Lung (tissue), 12 donors: ENCODE data around the gene RAB3C. TPM values are rescaled to one million over a fixed set of nuclear protein-coding genes. Genes with fewer than 3 reads are reported as not detected.
"Not testable (repeated sequence)": the region's sequence is repeated elsewhere in the genome, so short reads cannot be mapped to it uniquely, and the experiment has no call there.

Experiments
- ATAC-seq: fragments of 200-7000 bp; cut with Tn5 transposase; one replicate; pipeline ENCODE4 v1.9.1; 2020; ENCODE audit warnings: moderate number of reproducible peaks; ENCODE audit not compliant: insufficient read depth, low FRiP score
- DNase-seq, 3 donors: peaks; one replicate each; pipeline ENCODE4 v3.0.0-alpha.2; 2013 to 2017
- H3K27ac ChIP-seq, 2 donors: one replicate each; pipeline ENCODE4 v1.5.1; 2013; ENCODE audit warnings: mild to moderate bottlenecking in 2 of 2, moderate library complexity in 2 of 2, control low read depth in 1 of 2, inconsistent platforms in 1 of 2, low read depth in 1 of 2, low read length in 1 of 2
- H3K27me3 ChIP-seq, 3 donors: one replicate each; pipeline ENCODE4 v1.5.1; 2013; ENCODE audit warnings: low read length in 2 of 3; ENCODE audit not compliant: control insufficient read depth in 3 of 3, insufficient read depth in 3 of 3
- H3K36me3 ChIP-seq, 4 donors: one replicate each; pipeline ENCODE4 v1.5.1; 2013; ENCODE audit warnings: low read length in 4 of 4, mild to moderate bottlenecking in 1 of 4, moderate library complexity in 1 of 4; ENCODE audit not compliant: control insufficient read depth in 4 of 4, insufficient read depth in 4 of 4
- H3K4me1 ChIP-seq, 5 donors: one replicate each; pipeline ENCODE4 v1.5.1; 2013; ENCODE audit warnings: low read length in 5 of 5, mild to moderate bottlenecking in 2 of 5, moderate library complexity in 1 of 5; ENCODE audit not compliant: control insufficient read depth in 5 of 5, insufficient read depth in 5 of 5
- H3K4me3 ChIP-seq: one replicate; pipeline ENCODE4 v1.5.1; 2013; ENCODE audit warnings: mild to moderate bottlenecking, control low read depth, moderate library complexity
- H3K9ac ChIP-seq, 2 donors: one replicate each; pipeline ENCODE4 v1.5.1; 2013; ENCODE audit warnings: low read length in 2 of 2, control low read depth in 1 of 2; ENCODE audit not compliant: insufficient read depth in 1 of 2
- H3K9me3 ChIP-seq, 4 donors: one replicate each; pipeline ENCODE4 v1.5.1; 2013; ENCODE audit warnings: low read length in 3 of 4, mild to moderate bottlenecking in 1 of 4, moderate library complexity in 1 of 4; ENCODE audit not compliant: control insufficient read depth in 4 of 4, insufficient read depth in 3 of 4
- CTCF ChIP-seq: IDR thresholded peaks from 2 replicates; pipeline ENCODE4 v1.5.1; 2012; ENCODE audit warnings: mild to moderate bottlenecking; ENCODE audit errors: control extremely low read depth, extremely low read depth
- WGBS, 2 donors: extraction: QIAGEN DNeasy Blood & Tissue Kit; methylation state at CpG; one replicate each; pipeline ENCODE4 v1.1.7; 2013; 5-methylcytosine and 5-hydroxymethylcytosine counted together
- polyA plus RNA-seq, 2 donors: library from polyadenylated mRNA; stranded (reverse); fragments of 200-250 nt; gene quantifications; one replicate each; pipeline ENCODE4 v1.2.1, GENCODE V29; 2013
- total RNA-seq, 2 donors: library from RNA; depleted of rRNA in 1 of 2; stranded (reverse); fragments of >200 nt in 1 of 2; gene quantifications; one replicate each; pipeline ENCODE4 v1.2.1, GENCODE V29; 2014 to 2021
- donor health status: control.
- donor health status: control.
- donor health status: Bipolar disorder and iron deficiency.
- donor health status: healthy.
- donor health status: DM: yes; HTN: yes; CAD: no.

RAB3C gene
- total and polyA plus RNA-seq, 4 donors = 0.35 to 1.1 (median 0.86) TPM

DNA sequence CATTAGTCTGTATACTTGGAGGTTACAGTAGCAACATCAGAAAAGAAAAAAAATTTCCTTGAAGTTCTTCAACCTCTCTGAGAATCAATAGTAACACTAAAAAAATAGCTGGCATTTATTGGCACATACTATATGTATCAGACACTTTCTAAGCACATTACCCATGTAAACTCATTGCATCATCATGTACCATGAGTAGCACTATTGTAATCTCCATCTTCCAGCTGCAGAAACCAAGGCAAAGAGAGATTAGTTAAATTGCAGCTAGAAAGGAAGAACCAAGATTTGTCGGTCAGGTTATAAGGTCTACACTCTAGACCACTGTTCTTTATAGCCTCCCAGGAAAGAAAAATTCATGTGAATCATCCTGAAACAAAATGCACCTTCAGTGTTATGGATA, 31.4 kb upstream of the RAB3C start:
- H3K27me3 ChIP-seq = no peaks in the 10 kb centered on the region
- no peak for ATAC-seq
- no peak overlapping the region for H3K4me3 ChIP-seq
- no peaks in the 10 kb centered on the region for H3K9me3 ChIP-seq
- no peaks in the 10 kb centered on the region for H3K36me3 ChIP-seq
- 82 to 83% methylated on average over 1 of the region's 1 CpG for WGBS, 2 donors
- no peak overlapping the region for H3K9ac ChIP-seq
- TF ChIP-seq CTCF = no peak
- DNase-seq = no peak
- no peaks in the 10 kb centered on the region for H3K4me1 ChIP-seq
- H3K27ac ChIP-seq = no peak overlapping the region

- H3K27ac ChIP-seq, ATAC-seq, H3K4me3 ChIP-seq, H3K27me3 ChIP-seq, H3K4me1 ChIP-seq, H3K36me3 ChIP-seq, H3K9me3 ChIP-seq, DNase-seq, H3K9ac ChIP-seq: not testable (repeated sequence)
- 87 to 92% methylated on average over 29 to 32 of the region's 32 CpGs for WGBS, 2 donors
These were observed 25.1 kb upstream of the RAB3C start for GRCh38 chr5:58557665-58558338.

DNA sequence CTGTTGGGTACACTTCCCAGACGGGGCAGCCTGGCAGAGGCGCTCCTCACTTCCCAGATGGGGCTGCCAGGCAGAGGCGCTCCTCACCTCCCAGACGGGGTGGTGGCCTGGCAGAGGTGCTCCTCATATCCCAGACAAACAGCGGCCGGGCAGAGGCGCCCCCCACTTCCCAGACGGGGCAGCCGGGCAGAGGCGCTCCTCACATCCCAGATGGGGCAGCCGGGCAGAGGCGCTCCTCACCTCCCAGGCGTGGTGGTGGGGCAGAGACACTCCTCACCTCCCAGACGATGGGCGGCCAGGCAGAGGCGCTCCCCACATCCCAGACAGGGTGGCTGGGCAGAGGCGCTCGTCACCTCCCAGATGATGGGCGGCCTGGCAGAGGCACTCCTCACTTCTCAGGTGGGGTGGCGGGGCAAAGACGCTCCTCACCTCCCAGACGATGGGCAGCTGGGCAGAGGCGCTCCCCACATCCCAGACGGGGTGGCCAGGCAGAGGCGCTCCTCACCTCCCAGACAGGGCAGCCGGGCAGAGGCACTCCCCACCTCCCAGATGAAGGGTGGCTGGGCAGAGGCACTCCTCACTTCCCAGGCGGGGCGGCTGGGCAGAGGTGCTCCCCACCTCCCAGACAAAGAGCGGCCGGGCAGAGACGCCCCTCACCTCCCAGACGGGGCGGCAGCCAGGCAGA, 19.7 kb upstream of the RAB3C start:
- WGBS, 2 donors = 94 to 97% methylated on average over 33 of the region's 33 CpGs
- peak in 1 of 3 donors; percentile 11 for DNase-seq

GRCh38 chr5:58564043-58564832, 18.6 kb upstream of the RAB3C start:
- not testable (repeated sequence) for H3K27me3 ChIP-seq, H3K36me3 ChIP-seq, H3K4me3 ChIP-seq, DNase-seq, H3K9ac ChIP-seq, H3K27ac ChIP-seq, ATAC-seq, H3K9me3 ChIP-seq, H3K4me1 ChIP-seq
- 94 to 96% methylated on average over 38 to 39 of the region's 39 CpGs for WGBS, 2 donors

More for the DNA sequence above, 19.7 kb upstream of the RAB3C start:
- not testable (repeated sequence) for H3K4me3 ChIP-seq, H3K9me3 ChIP-seq, H3K4me1 ChIP-seq, ATAC-seq, H3K9ac ChIP-seq, H3K27ac ChIP-seq, H3K36me3 ChIP-seq, H3K27me3 ChIP-seq
